ENCODE measurements around the gene MED13L.

MED13L gene

DNA sequence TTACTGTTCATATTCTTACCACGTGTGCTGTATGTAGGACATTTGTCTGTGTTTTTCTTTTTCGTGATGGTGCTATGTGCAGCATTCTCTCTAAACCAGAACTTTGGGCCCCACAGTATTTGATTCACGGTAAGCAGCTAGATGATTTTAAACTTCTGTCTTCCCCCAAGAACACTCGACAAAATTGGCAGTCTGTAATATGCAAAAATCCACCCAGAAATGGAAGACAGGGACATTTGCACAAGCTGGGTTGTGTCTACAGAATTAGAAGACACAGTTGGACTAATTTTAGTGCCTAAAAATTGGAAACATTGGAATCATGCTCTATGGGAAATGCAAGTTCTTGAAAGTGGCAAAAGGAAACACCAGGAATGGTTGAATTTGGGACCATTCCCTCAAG is 24.1 kb upstream of the MED13L start:
- Histone ChIP-seq H3K4me3 (ENCODE audit: low read depth, low read length) (no peak overlapping the region), H3K36me3 (ENCODE audit: control insufficient read depth, insufficient read depth, low read length) (no peaks in the 10 kb centered on the region), H3K27me3 (ENCODE audit: control insufficient read depth, insufficient read depth, low read length) (no peaks in the 10 kb centered on the region), H3K4me1 (ENCODE audit: control insufficient read depth, insufficient read depth, low read length) (no peaks in the 10 kb centered on the region), H3K9ac (ENCODE audit: low read depth, low read length) (no peak overlapping the region), H3K9me3 (ENCODE audit: control insufficient read depth, insufficient read depth, low read length) (no peaks in the 10 kb centered on the region)

- Histone ChIP-seq H3K9ac (ENCODE audit: low read depth, low read length) (no peak overlapping the region), H3K36me3 (ENCODE audit: control insufficient read depth, insufficient read depth, low read length) (no peaks in the 10 kb centered on the region), H3K4me3 (ENCODE audit: low read depth, low read length) (no peak overlapping the region), H3K27me3 (ENCODE audit: control insufficient read depth, insufficient read depth, low read length) (no peaks in the 10 kb centered on the region), H3K4me1 (ENCODE audit: control insufficient read depth, insufficient read depth, low read length) (peaks cover 1% of the 10 kb centered on the region), H3K9me3 (ENCODE audit: control insufficient read depth, insufficient read depth, low read length) (no peaks in the 10 kb centered on the region)
Observed at GRCh38 chr12:116299665-116300328, 22.3 kb upstream of the MED13L start.

- Histone ChIP-seq H3K27me3 (ENCODE audit: control insufficient read depth, insufficient read depth, low read length) (no peaks in the 10 kb centered on the region), H3K9me3 (ENCODE audit: control insufficient read depth, insufficient read depth, low read length) (no peaks in the 10 kb centered on the region), H3K9ac (ENCODE audit: low read depth, low read length) (no peak overlapping the region), H3K36me3 (ENCODE audit: control insufficient read depth, insufficient read depth, low read length) (no peaks in the 10 kb centered on the region), H3K4me3 (ENCODE audit: low read depth, low read length) (no peak overlapping the region), H3K4me1 (ENCODE audit: control insufficient read depth, insufficient read depth, low read length) (peaks cover 3% of the 10 kb centered on the region)
Observed at GRCh38 chr12:116299064-116299463, 21.6 kb upstream of the MED13L start.

DNA sequence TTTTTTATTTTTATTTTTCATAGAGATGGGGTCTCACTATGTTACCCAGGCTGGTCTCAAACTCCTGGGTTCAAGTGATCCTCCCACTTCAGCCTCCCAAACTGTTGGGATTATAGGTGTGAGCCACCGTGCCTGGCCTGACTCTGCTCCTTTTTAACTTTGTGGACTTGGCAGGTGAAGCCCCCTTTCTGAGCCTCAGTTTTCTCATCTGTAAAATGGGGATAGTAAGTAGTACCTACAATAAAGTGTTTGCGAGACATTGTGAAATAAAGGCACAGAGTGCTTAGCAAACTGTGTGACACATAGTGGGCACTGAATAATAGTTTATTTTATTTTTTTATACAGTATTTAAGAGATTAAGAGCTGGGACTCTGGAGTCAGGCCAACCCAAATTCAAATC is 21.1 kb upstream of the MED13L start:
- Histone ChIP-seq H3K9me3 (ENCODE audit: control insufficient read depth, insufficient read depth, low read length) (no peaks in the 10 kb centered on the region), H3K27me3 (ENCODE audit: control insufficient read depth, insufficient read depth, low read length) (no peaks in the 10 kb centered on the region), H3K4me1 (ENCODE audit: control insufficient read depth, insufficient read depth, low read length) (peaks cover 3% of the 10 kb centered on the region), H3K36me3 (ENCODE audit: control insufficient read depth, insufficient read depth, low read length) (no peaks in the 10 kb centered on the region), H3K4me3 (ENCODE audit: low read depth, low read length) (no peak overlapping the region), H3K9ac (ENCODE audit: low read depth, low read length) (no peak overlapping the region)

GRCh38 chr12:116297224-116297834 is 19.8 kb upstream of the MED13L start:
- H3K27me3 ChIP-seq (ENCODE audit: control insufficient read depth, insufficient read depth, low read length), result no peaks in the 10 kb centered on the region
- no peaks in the 10 kb centered on the region for H3K9me3 ChIP-seq (ENCODE audit: control insufficient read depth, insufficient read depth, low read length)
- no peak overlapping the region for H3K9ac ChIP-seq (ENCODE audit: low read depth, low read length)
- no peak overlapping the region for H3K4me3 ChIP-seq (ENCODE audit: low read depth, low read length)
- H3K36me3 ChIP-seq (ENCODE audit: control insufficient read depth, insufficient read depth, low read length), result no peaks in the 10 kb centered on the region
- peaks cover 3% of the 10 kb centered on the region for H3K4me1 ChIP-seq (ENCODE audit: control insufficient read depth, insufficient read depth, low read length)

DNA sequence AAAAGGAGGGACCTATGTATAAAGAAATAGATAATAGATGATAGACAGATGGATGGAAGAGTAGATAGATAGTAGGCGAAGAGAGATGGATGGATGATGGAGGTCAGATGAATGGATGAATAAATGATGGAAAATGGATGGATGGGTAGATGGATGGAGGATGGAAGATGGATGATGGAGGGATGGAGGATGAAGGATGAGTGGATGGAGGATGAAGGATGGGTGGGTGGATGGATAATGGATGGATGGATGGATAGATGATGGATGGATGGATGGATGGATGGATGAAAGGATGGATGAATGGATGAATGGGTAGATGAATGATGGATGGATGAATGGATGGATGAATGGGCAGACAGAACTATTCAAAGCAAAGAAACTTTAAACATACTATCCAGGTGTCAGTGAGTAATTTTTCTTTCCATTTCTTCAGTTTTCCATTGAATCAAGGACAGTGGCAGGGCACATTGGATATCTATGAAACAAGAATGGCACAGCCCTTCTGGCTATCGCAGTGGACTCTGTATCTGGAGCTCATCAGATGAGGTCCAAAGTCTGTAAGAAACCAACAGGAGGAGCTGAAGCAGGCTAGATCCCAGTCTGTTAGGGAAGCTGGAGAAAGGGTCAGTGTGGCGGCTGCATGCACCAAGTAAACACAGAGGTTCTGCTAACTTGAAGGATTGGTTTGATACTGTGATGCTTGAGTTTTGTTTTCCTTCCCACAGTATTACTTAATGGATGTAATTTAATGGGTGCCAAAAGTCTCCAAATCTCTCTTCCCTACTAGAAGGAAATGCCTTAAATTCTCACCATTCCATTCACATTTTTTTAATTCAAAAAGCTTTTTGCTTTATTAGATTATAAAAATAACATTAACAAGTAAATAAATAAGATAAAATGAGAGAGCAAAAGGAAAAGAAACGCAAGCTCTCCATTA is 18.1 kb upstream of the MED13L start:
- H3K9ac ChIP-seq (ENCODE audit: low read depth, low read length), result no peak overlapping the region
- no peak overlapping the region for H3K4me3 ChIP-seq (ENCODE audit: low read depth, low read length)
- H3K4me1 ChIP-seq (ENCODE audit: control insufficient read depth, insufficient read depth, low read length), result peaks cover 3% of the 10 kb centered on the region
- no peaks in the 10 kb centered on the region for H3K9me3 ChIP-seq (ENCODE audit: control insufficient read depth, insufficient read depth, low read length)
- H3K36me3 ChIP-seq (ENCODE audit: control insufficient read depth, insufficient read depth, low read length), result no peaks in the 10 kb centered on the region
- no peaks in the 10 kb centered on the region for H3K27me3 ChIP-seq (ENCODE audit: control insufficient read depth, insufficient read depth, low read length)

- no peaks in the 10 kb centered on the region for H3K27me3 ChIP-seq (ENCODE audit: control insufficient read depth, insufficient read depth, low read length)
- no peaks in the 10 kb centered on the region for H3K36me3 ChIP-seq (ENCODE audit: control insufficient read depth, insufficient read depth, low read length)
- H3K4me1 ChIP-seq (ENCODE audit: control insufficient read depth, insufficient read depth, low read length), result peaks cover 3% of the 10 kb centered on the region
- H3K9ac ChIP-seq (ENCODE audit: low read depth, low read length), result no peak overlapping the region
- no peak overlapping the region for H3K4me3 ChIP-seq (ENCODE audit: low read depth, low read length)
- H3K9me3 ChIP-seq (ENCODE audit: control insufficient read depth, insufficient read depth, low read length), result no peaks in the 10 kb centered on the region
Observed at GRCh38 chr12:116294454-116295165, 17.1 kb upstream of the MED13L start.

- H3K4me1 ChIP-seq (ENCODE audit: control insufficient read depth, insufficient read depth, low read length), result peaks cover 3% of the 10 kb centered on the region
- H3K4me3 ChIP-seq (ENCODE audit: low read depth, low read length), result no peak overlapping the region
- no peak overlapping the region for H3K9ac ChIP-seq (ENCODE audit: low read depth, low read length)
- H3K27me3 ChIP-seq (ENCODE audit: control insufficient read depth, insufficient read depth, low read length), result no peaks in the 10 kb centered on the region
- H3K9me3 ChIP-seq (ENCODE audit: control insufficient read depth, insufficient read depth, low read length), result no peaks in the 10 kb centered on the region
- no peaks in the 10 kb centered on the region for H3K36me3 ChIP-seq (ENCODE audit: control insufficient read depth, insufficient read depth, low read length)
Observed at GRCh38 chr12:116293687-116294453, 16.4 kb upstream of the MED13L start.

GRCh38 chr12:116291218-116291617 is 13.7 kb upstream of the MED13L start:
- H3K9me3 ChIP-seq (ENCODE audit: control insufficient read depth, insufficient read depth, low read length), result no peaks in the 10 kb centered on the region
- H3K9ac ChIP-seq (ENCODE audit: low read depth, low read length), result no peak overlapping the region
- no peaks in the 10 kb centered on the region for H3K27me3 ChIP-seq (ENCODE audit: control insufficient read depth, insufficient read depth, low read length)
- peaks cover 3% of the 10 kb centered on the region for H3K4me1 ChIP-seq (ENCODE audit: control insufficient read depth, insufficient read depth, low read length)
- H3K4me3 ChIP-seq (ENCODE audit: low read depth, low read length), result no peak overlapping the region
- no peaks in the 10 kb centered on the region for H3K36me3 ChIP-seq (ENCODE audit: control insufficient read depth, insufficient read depth, low read length)

- H3K4me1 ChIP-seq (ENCODE audit: control insufficient read depth, insufficient read depth, low read length), result no peaks in the 10 kb centered on the region
- no peaks in the 10 kb centered on the region for H3K27me3 ChIP-seq (ENCODE audit: control insufficient read depth, insufficient read depth, low read length)
- H3K9ac ChIP-seq (ENCODE audit: low read depth, low read length), result no peak overlapping the region
- H3K36me3 ChIP-seq (ENCODE audit: control insufficient read depth, insufficient read depth, low read length), result no peaks in the 10 kb centered on the region
- no peaks in the 10 kb centered on the region for H3K9me3 ChIP-seq (ENCODE audit: control insufficient read depth, insufficient read depth, low read length)
- no peak overlapping the region for H3K4me3 ChIP-seq (ENCODE audit: low read depth, low read length)
Observed at GRCh38 chr12:116288735-116289134, 11.2 kb upstream of the MED13L start.

- H3K36me3 ChIP-seq (ENCODE audit: control insufficient read depth, insufficient read depth, low read length), result no peaks in the 10 kb centered on the region
- H3K27me3 ChIP-seq (ENCODE audit: control insufficient read depth, insufficient read depth, low read length), result no peaks in the 10 kb centered on the region
- no peaks in the 10 kb centered on the region for H3K9me3 ChIP-seq (ENCODE audit: control insufficient read depth, insufficient read depth, low read length)
- H3K9ac ChIP-seq (ENCODE audit: low read depth, low read length), result no peak overlapping the region
- H3K4me3 ChIP-seq (ENCODE audit: low read depth, low read length), result no peak overlapping the region
- no peaks in the 10 kb centered on the region for H3K4me1 ChIP-seq (ENCODE audit: control insufficient read depth, insufficient read depth, low read length)
Observed at GRCh38 chr12:116287842-116288301, 10.4 kb upstream of the MED13L start.

Measured in iPS-15b (cell line).